ENCODE data around the gene DCAF11. TPM values are rescaled to one million over a fixed set of nuclear protein-coding genes. Genes with fewer than 3 reads are reported as not detected.

DCAF11 gene
- total RNA-seq (2016; rRNA removed; fragmentation: Illumina TruSeq; extraction: Trizol) (257 and 342 TPM in 2 replicates), polyA plus RNA-seq (2011; rRNA removed) (150 and 176 TPM in 2 replicates), polyA minus RNA-seq (2011; rRNA and poly(A)+ RNA removed; ENCODE audit: low replicate concordance) (74.6 and 273 TPM in 2 replicates), Bru-seq, nascent RNA (percentile 97 among the genes with signal in this experiment), BruChase-seq, experiment 1, labeled RNA remaining after a 6-hour chase (percentile 97 among the genes with signal in this experiment), BruChase-seq, experiment 2, labeled RNA remaining after a 2-hour chase (percentile 98 among the genes with signal in this experiment)
- total RNA-seq (2016; cell fraction: cytosol; rRNA removed; fragmentation: Illumina TruSeq; extraction: Trizol; ENCODE audit: low read depth), result 34.1 and 39.6 TPM in 2 replicates
- 258 and 327 TPM in 2 replicates for total RNA-seq (2016; cell fraction: insoluble cytoplasmic fraction; rRNA removed; fragmentation: Illumina TruSeq; extraction: Trizol)
- 160 and 166 TPM in 2 replicates for total RNA-seq (2016; cell fraction: membrane; rRNA removed; fragmentation: Illumina TruSeq; extraction: Trizol)
- 174 and 191 TPM in 2 replicates for total RNA-seq (2016; cell fraction: nucleus; rRNA removed; fragmentation: Illumina TruSeq; extraction: Trizol)
- polyA plus RNA-seq (2011; cell fraction: cytosol; rRNA removed), result 134 and 153 TPM in 2 replicates
- 221 and 233 TPM in 2 replicates for polyA plus RNA-seq (2011; cell fraction: nucleus; rRNA removed)
- polyA plus RNA-seq (2012), result 123 and 142 TPM in 2 replicates
- 37.7 and 39.7 TPM in 2 replicates for polyA plus RNA-seq (2016; cell fraction: cytosol; fragmentation: Illumina TruSeq; extraction: Trizol; ENCODE audit: low read depth)
- polyA plus RNA-seq (2016; cell fraction: insoluble cytoplasmic fraction; fragmentation: Illumina TruSeq; extraction: Trizol; ENCODE audit: low read depth), result 251 and 268 TPM in 2 replicates
- 114 and 116 TPM in 2 replicates for polyA plus RNA-seq (2016; cell fraction: membrane; fragmentation: Illumina TruSeq; extraction: Trizol; ENCODE audit: low read depth)
- polyA plus RNA-seq (2016; cell fraction: nucleus; fragmentation: Illumina TruSeq; extraction: Trizol; ENCODE audit: insufficient read depth, low read depth), result 253 and 275 TPM in 2 replicates
- 98.7 and 103 TPM in 2 replicates for polyA minus RNA-seq (2011; cell fraction: cytosol; rRNA and poly(A)+ RNA removed)
- 146 and 181 TPM in 2 replicates for polyA minus RNA-seq (2011; cell fraction: nucleus; rRNA and poly(A)+ RNA removed)
- long read RNA-seq, experiment 1, full-length matches to known transcripts, result 54 of 121 reads
- long read RNA-seq, experiment 1, partial matches to known transcripts, result 43 of 121 reads
- long read RNA-seq, experiment 1, other reads (novel, unspliced or antisense), result 24 of 121 reads
- long read RNA-seq, experiment 2, full-length matches to known transcripts, result 67 of 338 reads
- long read RNA-seq, experiment 2, partial matches to known transcripts, result 212 of 338 reads
- long read RNA-seq, experiment 2, other reads (novel, unspliced or antisense), result 59 of 338 reads

- Histone ChIP-seq H2AFZ (ENCODE audit: low read length) (no peak within 1 kb of the TSS), H3K9ac (ENCODE audit: insufficient read depth, low read depth, low read length) (peak within 1 kb of the TSS; percentile 99), H3K27ac (ENCODE audit: extremely low read length, insufficient read depth, low read length) (peak within 1 kb of the TSS; percentile 98), H3K4me1 (ENCODE audit: insufficient read depth, low read length) (peaks cover 48% of the 10 kb centered on the region), H4K20me1 (ENCODE audit: insufficient read depth, low read length) (no peaks in the 10 kb centered on the region), H3K27me3 (ENCODE audit: control insufficient read depth in 1 of 2, insufficient read depth in 2 of 2, low read length in 2 of 2) (no peaks in the 10 kb centered on the region; a peak in 1 of 5 replicates), H3K36me3 (replicated peaks in 1 of 2; ENCODE audit: control insufficient read depth in 1 of 2, insufficient read depth in 2 of 2, low read length in 2 of 2) (peaks cover 32 to 37% of the 10 kb centered on the region in 2 experiments), H3K9me3 (ENCODE audit: low read length) (no peaks in the 10 kb centered on the region), H3K4me2 (ENCODE audit: low read depth, low read length) (peak within 1 kb of the TSS; percentile 100), H3K4me3 (replicated peaks in 1 of 3; ENCODE audit: insufficient read depth in 1 of 3, low read depth in 2 of 3, low read length in 3 of 3) (peak within 1 kb of the TSS; percentile 66 to 96 (median 85)), H3K79me2 (ENCODE audit: insufficient read depth, low read length) (peaks cover 33% of the 10 kb centered on the region)
- FAIRE-seq (peak; percentile 98), ATAC-seq (peak; percentile 88), DNase-seq (ENCODE audit: low spot score) (peak; percentile 100)
- CTCF ChIA-PET (ENCODE audit: low intra/inter-chr PET ratio, low total read pairs), result interaction anchor here (1.1 to 1.6 kb wide), 2 partner anchors 21 to 47 kb away, joined by 3 read pairs; partner anchors contain the start of genes IRF9 and PSME1
- POLR2A ChIA-PET, result interaction anchor here (0.7 to 15.5 kb wide), 79 partner anchors 11 to 1348 kb away, joined by 3 to 977 read pairs (median 7); partner anchors contain the start of genes ACIN1, AP1G2, BCL2L2 and C14orf119
- WGBS (ENCODE audit: low lambda C conversion rate), result under 1% methylated on average over 65 of the region's 65 CpGs
- in situ Hi-C loops (cut with HindIII; ENCODE audit: extremely low pct_ligation_motif_present, low pct_unique_long_range_greater_than_20kb), result loop anchor here (25.0 kb wide), 1 partner anchor 1527 kb away; the partner anchor contains the start of genes ABHD4 and DAD1
- no TSS peak for BruUV-seq (replicated peaks)
- intact Hi-C loops (cut with micrococcal nuclease; ENCODE audit: unreplicated experiment), result loop anchor here (1.0 to 10.0 kb wide), 9 partner anchors 11 to 1020 kb away; partner anchors contain the start of genes ACIN1, BCL2L2, C14orf119 and EMC9
- no peak; the same call in none of the 2 replicates for TF ChIP-seq ZNF557 (CRISPR knock-in tag; IDR thresholded peaks at IDR 0.05)
- TF ChIP-seq SMAD1 (CRISPR knock-in tag; IDR thresholded peaks at IDR 0.05; ENCODE audit: borderline replicate concordance, low read depth), result peak; percentile 98; the same call in 1 of the 2 replicates
- TF ChIP-seq ZSCAN30 (CRISPR knock-in tag; IDR thresholded peaks at IDR 0.05), result no peak
- peak; percentile 87 for TF ChIP-seq GZF1 (CRISPR knock-in tag; IDR thresholded peaks at IDR 0.05)
- no peak for TF ChIP-seq TBP (CRISPR knock-in tag; IDR thresholded peaks at IDR 0.05)
- peak; percentile 98; the same call in 1 of the 2 replicates for TF ChIP-seq GPN1 (CRISPR knock-in tag; IDR thresholded peaks at IDR 0.05; ENCODE audit: borderline replicate concordance)
- peak; percentile 90 for TF ChIP-seq NFKB2 (CRISPR knock-in tag; IDR thresholded peaks at IDR 0.05; ENCODE audit: borderline replicate concordance)
- TF ChIP-seq BATF2 (CRISPR knock-in tag; IDR thresholded peaks at IDR 0.05), result no peak
- no peak for TF ChIP-seq NFIC (IDR thresholded peaks at IDR 0.05; ENCODE audit: low read length)
- no peak for TF ChIP-seq SYNCRIP (IDR thresholded peaks at IDR 0.05; ENCODE audit: insufficient read depth, low read depth, low read length)
- peak; percentile 98 for TF ChIP-seq SPEN (CRISPR knock-in tag; IDR thresholded peaks at IDR 0.05; ENCODE audit: low read depth)
- peak; percentile 98; the same call in 1 of the 2 replicates for TF ChIP-seq MTA1 (CRISPR knock-in tag; IDR thresholded peaks at IDR 0.05; ENCODE audit: borderline replicate concordance)
- no peak for TF ChIP-seq REL (CRISPR knock-in tag; conservative IDR thresholded peaks at IDR 0.05)
- TF ChIP-seq TRIM24 (CRISPR knock-in tag; IDR thresholded peaks at IDR 0.05), result no peak
- TF ChIP-seq ZNF256 (CRISPR knock-in tag; conservative IDR thresholded peaks at IDR 0.05), result peak; percentile 57; the same call in 1 of the 2 replicates
Measured at GRCh38 chr14:24114532-24115421, at the start of gene DCAF11, which contains the start of gene NRL. Gene DCAF11 (plus strand): TSS chr14:24114777. CDS start chr14:24115595, 818 bp downstream. Gene NRL (minus strand): TSS chr14:24114949. CDS start chr14:24082848, 32,101 bp downstream.
